Upper lobe of left lung (tissue), 4 donors: ENCODE data around the gene ATG10.

ENCODE experiments used
- CTCF ChIP-seq, 6 experiments: fragments of 450-650 bp in 4 of 6; fragments of 200-600 bp in 2 of 6; sonication (generic) in 2 of 6; IDR thresholded peaks; one replicate each; pipeline ENCODE4 v1.5.1; 2016 to 2019; ENCODE audit warnings: antibody characterized with exemption in 6 of 6
- POLR2A ChIP-seq, 4 donors: fragments of 450-650 bp; IDR thresholded peaks; one replicate each; pipeline ENCODE4 v1.5.1; 2016 to 2017; ENCODE audit warnings: antibody characterized with exemption in 4 of 4, mild to moderate bottlenecking in 2 of 4
- POLR2AphosphoS5 ChIP-seq, 2 donors: sonication (generic); formaldehyde crosslinking; IDR thresholded peaks; one replicate each; pipeline ENCODE4 v1.5.1; 2017; ENCODE audit warnings: antibody characterized with exemption in 2 of 2

GRCh38 chr5:82109013-82109412, 137.2 kb downstream of the ATG10 start:
- TF ChIP-seq CTCF (IDR thresholded peaks at IDR 0.05) (no peak), POLR2AphosphoS5 (IDR thresholded peaks at IDR 0.05) (no peak), POLR2A (IDR thresholded peaks at IDR 0.05) (no peak)
